Ishikawa (cell line): ENCODE data around the gene TANGO6.

Experiments used
- CEBPB ChIP-seq: IDR thresholded peaks from 2 replicates; pipeline ENCODE4 v1.6.1; 2012
- CREB1 ChIP-seq: IDR thresholded peaks from 2 replicates; pipeline ENCODE4 v1.6.1; 2012; ENCODE audit warnings: low read depth
- EGR1 ChIP-seq: IDR thresholded peaks from 2 replicates; pipeline ENCODE4 v1.6.1; 2012
- EP300 ChIP-seq: IDR thresholded peaks from 2 replicates; pipeline ENCODE4 v1.6.1; 2012; ENCODE audit warnings: borderline replicate concordance
- FOXM1 ChIP-seq: IDR thresholded peaks from 2 replicates; pipeline ENCODE4 v1.6.1; 2012; ENCODE audit warnings: low read depth, borderline replicate concordance
- MAX ChIP-seq: IDR thresholded peaks from 2 replicates; pipeline ENCODE4 v1.6.1; 2012
- NFIC ChIP-seq: IDR thresholded peaks from 2 replicates; pipeline ENCODE4 v1.6.1; 2012
- RAD21 ChIP-seq: IDR thresholded peaks from 2 replicates; pipeline ENCODE4 v1.6.1; 2012; ENCODE audit warnings: low read depth
- REST ChIP-seq: IDR thresholded peaks from 2 replicates; pipeline ENCODE4 v1.6.1; 2012; ENCODE audit warnings: low read depth, mild to moderate bottlenecking
- TAF1 ChIP-seq: IDR thresholded peaks from 2 replicates; pipeline ENCODE4 v1.6.1; 2012; ENCODE audit warnings: low read depth, mild to moderate bottlenecking
- TCF12 ChIP-seq: IDR thresholded peaks from 2 replicates; pipeline ENCODE4 v1.6.1; 2012; ENCODE audit warnings: low read depth
- TEAD4 ChIP-seq: IDR thresholded peaks from 2 replicates; pipeline ENCODE4 v1.6.1; 2012
- YY1 ChIP-seq: IDR thresholded peaks from 2 replicates; pipeline ENCODE4 v1.6.1; 2012; ENCODE audit warnings: low read depth
- ZBTB7A ChIP-seq: IDR thresholded peaks from 2 replicates; pipeline ENCODE4 v1.6.1; 2012; ENCODE audit warnings: low read depth
- TF ChIP-seq, protein P1 (sequence below): IDR thresholded peaks from 2 replicates; pipeline ENCODE4 v1.6.1; 2012

The TANGO6 gene

DNA sequence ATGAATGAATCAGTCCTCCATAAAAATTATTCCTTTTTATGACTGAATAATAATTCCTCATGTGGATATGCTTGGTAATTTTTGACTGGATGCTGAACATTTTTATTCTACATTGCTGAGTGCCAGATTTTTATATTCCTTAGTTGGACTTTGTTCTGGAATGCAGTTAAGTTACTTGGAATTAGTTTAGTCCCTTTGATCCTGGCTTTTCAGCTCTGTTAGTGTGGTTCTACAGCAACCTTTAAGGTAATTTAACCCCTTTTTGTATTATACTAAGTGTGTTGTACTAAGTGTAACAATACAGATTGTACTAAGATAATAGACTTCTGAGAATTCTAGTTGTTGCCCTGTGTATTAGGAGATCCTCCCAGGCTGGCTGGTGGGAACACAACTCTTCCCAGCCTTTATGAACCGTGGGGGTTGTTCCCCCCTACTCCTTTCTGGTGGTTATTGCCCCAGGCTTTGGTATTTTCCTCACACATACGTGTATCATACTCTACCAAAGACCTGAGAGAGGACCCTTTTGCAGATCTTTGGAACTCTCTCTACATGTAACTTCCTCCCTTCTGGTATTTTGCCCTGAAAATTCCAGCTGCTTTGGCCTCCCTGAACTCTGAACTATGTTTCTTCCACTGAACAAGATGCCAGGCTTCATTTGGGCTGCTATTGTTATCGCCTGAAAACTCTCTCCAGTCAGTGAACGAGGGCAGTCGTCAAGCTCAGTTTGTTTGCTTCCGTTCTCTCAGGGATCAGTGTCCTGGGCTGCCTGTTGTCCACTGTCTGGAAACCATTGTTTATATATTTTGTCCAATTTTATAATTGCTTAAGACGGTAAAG lies 30.5 kb downstream of the TANGO6 start:
- TF ChIP-seq REST (no peak), CEBPB (no peak), TEAD4 (no peak)

DNA sequence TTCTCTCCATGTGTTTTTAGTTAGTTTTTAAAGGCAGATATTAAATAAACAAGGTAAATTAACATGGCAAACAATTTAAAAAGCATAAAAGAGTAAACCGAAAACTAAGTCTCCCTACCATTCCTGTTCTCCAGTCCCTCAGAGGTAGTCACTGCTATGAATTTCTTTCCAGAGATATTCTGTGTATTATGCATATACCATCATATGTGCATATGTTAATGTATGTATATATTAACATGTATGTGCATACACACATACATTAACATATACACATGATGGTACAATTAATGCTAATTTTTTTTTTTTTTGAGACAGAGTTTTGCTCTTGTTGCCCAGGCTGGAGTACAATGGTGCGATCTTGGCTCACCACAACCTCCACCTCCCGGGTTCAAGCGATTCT lies 32.5 kb downstream of the TANGO6 start:
- TF ChIP-seq CEBPB: no peak
- no peak for TF ChIP-seq YY1
- no peak for TF ChIP-seq EP300
- no peak for TF ChIP-seq TCF12
- TF ChIP-seq TEAD4: no peak
- TF ChIP-seq, protein P1, sequence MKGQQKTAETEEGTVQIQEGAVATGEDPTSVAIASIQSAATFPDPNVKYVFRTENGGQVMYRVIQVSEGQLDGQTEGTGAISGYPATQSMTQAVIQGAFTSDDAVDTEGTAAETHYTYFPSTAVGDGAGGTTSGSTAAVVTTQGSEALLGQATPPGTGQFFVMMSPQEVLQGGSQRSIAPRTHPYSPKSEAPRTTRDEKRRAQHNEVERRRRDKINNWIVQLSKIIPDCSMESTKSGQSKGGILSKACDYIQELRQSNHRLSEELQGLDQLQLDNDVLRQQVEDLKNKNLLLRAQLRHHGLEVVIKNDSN: no peak
- TF ChIP-seq REST: no peak
- TF ChIP-seq RAD21: no peak
- no peak for TF ChIP-seq EGR1
- no peak for TF ChIP-seq CREB1
- no peak for TF ChIP-seq NFIC
- TF ChIP-seq MAX: no peak
- TF ChIP-seq ZBTB7A: no peak
- TF ChIP-seq FOXM1: no peak
- TF ChIP-seq TAF1: no peak

- no peak for TF ChIP-seq TAF1
- no peak for TF ChIP-seq CREB1
- TF ChIP-seq RAD21: no peak
- TF ChIP-seq YY1: no peak
- TF ChIP-seq TCF12: no peak
- no peak for TF ChIP-seq MAX
- TF ChIP-seq NFIC: no peak
- TF ChIP-seq REST: no peak
- TF ChIP-seq FOXM1: no peak
- no peak for TF ChIP-seq CEBPB
- TF ChIP-seq ZBTB7A: no peak
- TF ChIP-seq EP300: no peak
- TF ChIP-seq, protein P1: no peak
- TF ChIP-seq EGR1: no peak
- TF ChIP-seq TEAD4: no peak
These were observed 40.4 kb downstream of the TANGO6 start for GRCh38 chr16:68883685-68884084.

DNA sequence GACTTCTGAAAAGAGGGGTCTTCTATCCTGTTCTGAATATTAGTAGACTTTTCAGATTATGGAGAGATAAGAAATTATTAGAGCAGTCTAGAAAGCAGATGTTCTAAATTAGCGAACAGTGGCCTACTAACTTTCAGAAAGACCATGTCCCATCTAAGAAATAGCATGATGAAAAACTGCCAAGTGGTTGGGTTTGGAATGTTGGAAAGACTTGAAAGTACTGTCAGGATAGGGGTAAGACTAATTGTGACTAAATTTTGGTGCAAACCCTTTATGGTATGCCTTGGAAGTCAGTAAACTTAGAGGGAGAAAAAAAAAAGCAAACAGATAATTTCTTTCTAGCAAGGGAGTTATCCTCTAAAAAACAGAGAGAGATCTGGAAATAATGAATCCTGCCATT lies 41.1 kb downstream of the TANGO6 start:
- TF ChIP-seq TEAD4: no peak
- TF ChIP-seq, protein P1: no peak
- TF ChIP-seq EP300: no peak
- no peak for TF ChIP-seq YY1
- TF ChIP-seq CEBPB: no peak
- no peak for TF ChIP-seq FOXM1
- no peak for TF ChIP-seq NFIC
- no peak for TF ChIP-seq RAD21
- TF ChIP-seq TAF1: no peak
- no peak for TF ChIP-seq EGR1
- TF ChIP-seq REST: no peak
- TF ChIP-seq MAX: no peak
